ENCODE measurements around the gene D2HGDH.

GRCh38 chr2:241760301-241760771 is 25.9 kb downstream of the D2HGDH start:
- TF ChIP-seq GATA2 (IDR thresholded peaks at IDR 0.05; ENCODE audit: low read depth, low read length) (no peak), GATA3 (IDR thresholded peaks at IDR 0.05; ENCODE audit: low read depth, low read length) (no peak)
